ENCODE results near the gene SLC7A9. TPM values are rescaled to one million over a fixed set of nuclear protein-coding genes. Genes with fewer than 3 reads are reported as not detected.

SLC7A9 gene
- total RNA-seq, 4 donors from 2014 or later = 0.44 TPM; not detected in 3

- Histone ChIP-seq H3K36me3 (no peaks in the 10 kb centered on the region), H3K27me3 (no peaks in the 10 kb centered on the region), H3K9me3 (no peaks in the 10 kb centered on the region), H3K4me1 (no peaks in the 10 kb centered on the region), H3K27ac (no peak overlapping the region), H3K4me3 (no peak overlapping the region)
- ATAC-seq (no peak), DNase-seq (no peak)
- TF ChIP-seq, protein P1, sequence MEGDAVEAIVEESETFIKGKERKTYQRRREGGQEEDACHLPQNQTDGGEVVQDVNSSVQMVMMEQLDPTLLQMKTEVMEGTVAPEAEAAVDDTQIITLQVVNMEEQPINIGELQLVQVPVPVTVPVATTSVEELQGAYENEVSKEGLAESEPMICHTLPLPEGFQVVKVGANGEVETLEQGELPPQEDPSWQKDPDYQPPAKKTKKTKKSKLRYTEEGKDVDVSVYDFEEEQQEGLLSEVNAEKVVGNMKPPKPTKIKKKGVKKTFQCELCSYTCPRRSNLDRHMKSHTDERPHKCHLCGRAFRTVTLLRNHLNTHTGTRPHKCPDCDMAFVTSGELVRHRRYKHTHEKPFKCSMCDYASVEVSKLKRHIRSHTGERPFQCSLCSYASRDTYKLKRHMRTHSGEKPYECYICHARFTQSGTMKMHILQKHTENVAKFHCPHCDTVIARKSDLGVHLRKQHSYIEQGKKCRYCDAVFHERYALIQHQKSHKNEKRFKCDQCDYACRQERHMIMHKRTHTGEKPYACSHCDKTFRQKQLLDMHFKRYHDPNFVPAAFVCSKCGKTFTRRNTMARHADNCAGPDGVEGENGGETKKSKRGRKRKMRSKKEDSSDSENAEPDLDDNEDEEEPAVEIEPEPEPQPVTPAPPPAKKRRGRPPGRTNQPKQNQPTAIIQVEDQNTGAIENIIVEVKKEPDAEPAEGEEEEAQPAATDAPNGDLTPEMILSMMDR (IDR thresholded peaks at IDR 0.05 in 4 of 5, conservative IDR thresholded peaks at IDR 0.05 in 1 of 5) = no peak
- no peak for TF ChIP-seq POLR2A (IDR thresholded peaks at IDR 0.05)
- in situ Hi-C loops (cut with MboI; ENCODE audit: low sequenced_read_pairs in 4 of 4) = no loop called here
- intact Hi-C loops (cut with DNase I; ENCODE audit: low total_unique reads) = no loop called here
Measured at GRCh38 chr19:32866061-32866460, 3.5 kb downstream of the SLC7A9 start.

- ATAC-seq = no peak
- no peak for DNase-seq
- Histone ChIP-seq H3K4me1 (no peaks in the 10 kb centered on the region), H3K27ac (no peak overlapping the region), H3K36me3 (no peaks in the 10 kb centered on the region), H3K9me3 (no peaks in the 10 kb centered on the region), H3K27me3 (no peaks in the 10 kb centered on the region), H3K4me3 (no peak overlapping the region)
- no peak for TF ChIP-seq POLR2A (IDR thresholded peaks at IDR 0.05)
- TF ChIP-seq, protein P1 (IDR thresholded peaks at IDR 0.05 in 4 of 5, conservative IDR thresholded peaks at IDR 0.05 in 1 of 5) = no peak
- in situ Hi-C loops (cut with MboI; ENCODE audit: low sequenced_read_pairs in 4 of 4) = no loop called here
- intact Hi-C loops (cut with DNase I; ENCODE audit: low total_unique reads) = no loop called here
Measured at GRCh38 chr19:32865326-32865725, 4.2 kb downstream of the SLC7A9 start.

DNA sequence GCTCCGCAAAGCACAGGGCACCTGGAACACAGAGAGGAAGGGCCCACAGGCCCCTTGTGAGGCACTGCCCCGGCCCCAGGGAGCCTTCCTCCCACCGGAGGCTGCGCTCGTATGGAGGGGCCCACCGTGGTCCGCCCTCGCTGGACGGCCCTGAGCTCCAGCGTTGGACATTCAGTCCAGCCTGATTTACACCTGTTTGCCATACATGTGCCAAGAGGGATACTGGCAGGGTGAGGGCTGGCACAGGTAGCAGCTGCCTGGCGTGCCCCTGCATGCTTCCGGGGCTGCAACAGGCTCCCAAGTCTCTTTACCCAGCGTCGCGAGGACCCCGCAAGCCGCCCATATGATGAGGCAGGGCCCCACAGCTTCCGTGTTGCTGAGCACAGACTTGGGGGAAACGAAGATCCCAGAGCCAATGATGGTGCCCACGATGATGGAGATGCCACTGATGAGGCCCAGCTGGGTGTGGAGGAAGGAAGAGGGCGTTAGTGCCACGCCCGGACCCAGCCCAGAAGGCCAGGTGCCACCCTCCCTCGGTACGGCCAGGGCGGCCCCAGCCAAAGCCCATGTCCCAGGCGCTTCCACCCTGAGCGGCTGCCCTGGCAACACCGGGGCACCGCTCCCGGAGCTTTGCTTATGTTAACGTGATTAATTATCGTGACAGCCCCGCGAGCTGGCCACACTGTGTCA, 5.1 kb downstream of the SLC7A9 start:
- no peaks in the 10 kb centered on the region for H3K4me1 ChIP-seq
- no peak overlapping the region for H3K27ac ChIP-seq
- TF ChIP-seq POLR2A (IDR thresholded peaks at IDR 0.05) = no peak
- TF ChIP-seq, protein P1 (IDR thresholded peaks at IDR 0.05 in 4 of 5, conservative IDR thresholded peaks at IDR 0.05 in 1 of 5) = no peak
- intact Hi-C loops (cut with DNase I; ENCODE audit: low total_unique reads) (no loop called here), in situ Hi-C loops (cut with MboI; ENCODE audit: low sequenced_read_pairs in 4 of 4) (no loop called here)
- ATAC-seq (no peak), DNase-seq (no peak)
- no peaks in the 10 kb centered on the region for H3K27me3 ChIP-seq
- H3K4me3 ChIP-seq = no peak overlapping the region
- H3K36me3 ChIP-seq = no peaks in the 10 kb centered on the region
- no peaks in the 10 kb centered on the region for H3K9me3 ChIP-seq

DNA sequence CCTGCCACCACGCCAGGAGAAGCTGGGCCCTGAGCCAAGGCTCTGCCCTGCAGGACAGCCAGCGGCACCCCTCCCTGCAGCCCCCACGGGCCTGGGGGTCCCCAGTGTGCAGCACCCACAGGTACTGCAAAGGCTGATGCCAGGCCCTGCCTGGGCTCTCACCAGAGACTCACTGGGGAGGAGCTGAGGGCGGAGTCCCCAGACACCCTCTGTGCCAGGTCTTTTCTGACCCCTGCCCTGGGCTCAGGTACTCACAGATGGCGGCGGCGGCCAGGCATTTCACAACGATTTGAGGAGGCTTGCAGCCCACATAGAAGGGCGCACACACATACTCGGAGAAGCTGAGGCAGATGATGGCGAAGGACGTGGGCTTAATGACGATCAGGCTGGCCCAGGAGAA, 5.7 kb downstream of the SLC7A9 start:
- Histone ChIP-seq H3K27me3 (no peaks in the 10 kb centered on the region), H3K4me3 (no peak overlapping the region), H3K27ac (no peak overlapping the region), H3K36me3 (no peaks in the 10 kb centered on the region), H3K9me3 (no peaks in the 10 kb centered on the region), H3K4me1 (no peaks in the 10 kb centered on the region)
- intact Hi-C loops (cut with DNase I; ENCODE audit: low total_unique reads) (no loop called here), in situ Hi-C loops (cut with MboI; ENCODE audit: low sequenced_read_pairs in 4 of 4) (no loop called here)
- ATAC-seq (no peak), DNase-seq (no peak)
- TF ChIP-seq, protein P1 (IDR thresholded peaks at IDR 0.05 in 4 of 5, conservative IDR thresholded peaks at IDR 0.05 in 1 of 5) = no peak

DNA sequence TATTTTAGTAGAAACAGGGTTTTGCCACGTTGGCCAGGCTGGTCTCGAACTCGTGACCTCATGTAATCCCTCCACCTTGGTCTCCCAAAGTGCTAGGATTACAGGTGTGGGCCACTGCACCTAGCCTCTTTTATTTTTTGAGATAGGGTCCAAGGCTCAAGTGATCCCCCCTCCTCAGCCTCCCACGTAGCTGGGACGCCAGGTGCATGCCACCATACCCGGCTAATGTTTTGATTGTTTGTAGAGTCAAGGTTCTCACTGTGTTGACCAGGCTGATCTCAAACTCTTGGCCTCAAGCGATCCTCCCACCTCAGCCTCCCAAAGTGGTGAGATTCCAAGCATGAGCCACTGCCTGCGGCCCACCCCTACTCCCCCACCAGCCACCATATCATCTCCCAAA, 6.3 kb downstream of the SLC7A9 start:
- ATAC-seq (no peak), DNase-seq (no peak)
- H3K9me3 ChIP-seq = no peaks in the 10 kb centered on the region
- no peaks in the 10 kb centered on the region for H3K36me3 ChIP-seq
- H3K4me1 ChIP-seq = no peaks in the 10 kb centered on the region
- in situ Hi-C loops (cut with MboI; ENCODE audit: low sequenced_read_pairs in 4 of 4) = no loop called here
- no peak for TF ChIP-seq POLR2A (IDR thresholded peaks at IDR 0.05)
- TF ChIP-seq, protein P1 (IDR thresholded peaks at IDR 0.05 in 4 of 5, conservative IDR thresholded peaks at IDR 0.05 in 1 of 5) = no peak
- H3K4me3 ChIP-seq = no peak overlapping the region
- H3K27ac ChIP-seq = no peak overlapping the region
- intact Hi-C loops (cut with DNase I; ENCODE audit: low total_unique reads) = no loop called here
- no peaks in the 10 kb centered on the region for H3K27me3 ChIP-seq

All from gastrocnemius medialis (tissue), 4 donors.